Activated CD8-positive, alpha-beta memory T cell treated with anti-CD3 and anti-CD28 coated beads, Interleukin-2, amount 50 U/mL, for 1 hour (primary cell): ENCODE data around the gene TMCO5A.

Experiments
- DNase-seq: peaks from one replicate; pipeline ENCODE4 v3.0.0-alpha.2; 2020; ENCODE audit errors: extremely low read depth

Gene TMCO5A

DNA sequence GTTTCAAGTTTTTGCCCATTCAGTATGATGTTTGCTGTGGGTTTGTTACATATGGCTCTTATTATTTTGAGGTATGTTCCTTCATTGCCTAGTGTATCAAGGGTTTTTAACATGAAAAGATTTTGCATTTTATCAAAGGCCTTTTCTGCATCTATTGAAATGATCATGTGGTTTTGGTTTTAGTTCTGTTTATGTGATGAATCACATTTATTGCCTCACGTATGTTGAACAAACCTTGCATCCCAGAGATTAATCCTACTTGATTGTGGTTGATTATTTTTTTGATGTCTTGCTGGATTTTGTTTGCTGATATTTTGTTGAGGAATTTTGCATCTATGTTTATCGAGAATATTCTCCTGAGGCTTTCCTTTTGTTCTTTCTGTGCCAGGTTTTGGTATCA, 39.4 kb downstream of the TMCO5A start:
- DNase-seq, result no peak

GRCh38 chr15:37978231-37978630, 43.8 kb downstream of the TMCO5A start:
- no peak for DNase-seq

GRCh38 chr15:37979671-37980409, 45.4 kb downstream of the TMCO5A start:
- no peak for DNase-seq

GRCh38 chr15:37981201-37981600, 46.8 kb downstream of the TMCO5A start:
- no peak for DNase-seq

GRCh38 chr15:37981775-37982174, 47.3 kb downstream of the TMCO5A start:
- DNase-seq, result no peak

DNA sequence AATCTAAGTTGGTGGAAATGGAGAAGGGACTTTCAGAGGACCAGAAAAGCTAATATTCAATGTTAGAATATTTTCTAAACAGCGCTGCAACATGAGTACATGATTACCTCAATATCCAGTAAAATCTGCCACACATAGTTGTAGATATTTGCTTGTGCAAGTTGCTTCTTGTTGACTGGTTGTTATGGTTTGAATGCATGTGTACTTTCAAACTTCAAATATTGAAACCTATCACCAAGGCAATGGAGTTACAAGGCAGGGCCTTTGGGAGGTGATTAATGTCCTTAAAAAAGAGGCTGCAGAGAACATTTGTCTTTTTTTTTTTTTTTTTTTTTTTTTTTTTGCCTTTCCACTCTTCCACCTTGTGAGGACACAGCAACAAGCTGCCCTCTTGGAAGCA, 49.9 kb downstream of the TMCO5A start:
- no peak for DNase-seq

DNA sequence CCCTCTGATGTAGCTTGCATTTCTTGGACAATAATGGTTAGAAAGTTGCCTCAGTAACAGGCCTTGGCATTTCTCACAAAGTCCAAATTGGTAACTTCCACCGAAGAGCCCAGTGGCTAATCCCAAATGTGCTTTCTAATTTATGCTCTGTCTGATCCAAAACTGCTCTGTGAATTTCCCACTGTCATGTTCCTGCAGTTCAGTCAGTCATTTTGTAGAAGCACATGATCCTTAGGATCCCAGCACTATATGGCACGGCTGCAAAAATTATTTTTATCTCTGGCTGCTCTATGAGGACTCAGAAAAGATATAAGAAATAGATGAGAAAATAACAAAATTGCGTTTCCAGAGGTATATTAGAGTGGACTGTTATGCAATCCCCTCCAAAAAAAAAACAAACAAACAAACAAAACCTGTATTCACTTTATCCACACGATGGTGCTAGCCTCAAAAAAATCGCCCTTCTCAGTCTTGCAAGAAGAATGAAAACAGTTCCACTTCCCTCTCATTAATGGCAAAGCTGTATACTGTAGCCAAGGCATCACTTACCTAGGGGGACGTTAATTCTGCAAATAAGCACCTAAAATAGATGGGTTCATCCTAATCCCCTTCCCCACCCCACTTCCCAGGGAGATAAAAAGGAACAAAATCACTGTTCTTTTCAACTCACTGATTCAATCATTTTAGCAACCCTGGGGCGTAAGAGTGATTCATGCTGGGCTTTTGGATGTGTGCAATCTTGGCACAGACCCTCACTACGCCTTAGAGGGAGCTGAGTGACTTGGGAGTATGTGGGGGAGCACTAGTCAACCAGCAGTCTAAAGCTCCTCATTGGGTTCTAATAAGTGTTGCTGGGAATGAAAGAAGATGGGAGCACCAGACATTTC, 61.3 kb downstream of the TMCO5A start:
- no peak for DNase-seq
